Neural cell (in vitro differentiated cells): ENCODE results near the gene ZFYVE26. TPM values are rescaled to one million over a fixed set of nuclear protein-coding genes. Genes with fewer than 3 reads are reported as not detected.

Source experiments
- H2AFZ ChIP-seq: fragments of 200-600, 300-800 bp; sonication (generic), shearing (Covaris generic); 2 replicates; pipeline ENCODE4 v1.6.0; 2014; ENCODE audit warnings: low read depth, mild to moderate bottlenecking, antibody characterized with exemption, low read length, moderate library complexity
- H3F3A ChIP-seq: fragments of 200-600 bp; shearing (Covaris generic); 2 replicates; pipeline ENCODE4 v1.6.1; 2016; ENCODE audit warnings: mild to moderate bottlenecking, moderate library complexity, mixed read lengths, antibody characterized with exemption, low read length; ENCODE audit not compliant: insufficient read depth, poor library complexity, severe bottlenecking
- H3K27ac ChIP-seq: fragments of 200-600, 300-800 bp; sonication (generic), shearing (Covaris generic); 2 replicates; pipeline ENCODE4 v1.5.1; 2014; ENCODE audit warnings: mild to moderate bottlenecking, low read length, moderate library complexity
- H3K27me3 ChIP-seq: fragments of 300-800, 200-600 bp; sonication (generic), shearing (Covaris generic); 2 replicates; pipeline ENCODE4 v1.6.0; 2014; ENCODE audit warnings: mild to moderate bottlenecking, low read depth, low read length, moderate library complexity; ENCODE audit not compliant: insufficient read depth
- H3K36me3 ChIP-seq: fragments of 300-800, 200-600 bp; sonication (generic), shearing (Covaris generic); 2 replicates; pipeline ENCODE4 v1.5.1; 2014; ENCODE audit warnings: mild to moderate bottlenecking, antibody characterized with exemption, low read length, moderate library complexity; ENCODE audit not compliant: insufficient read depth
- H3K4me2 ChIP-seq: fragments of 300-800, 200-600 bp; sonication (generic), shearing (Covaris generic); 2 replicates; pipeline ENCODE4 v1.6.0; 2014; ENCODE audit warnings: mild to moderate bottlenecking, low read length
- H3K4me3 ChIP-seq: fragments of 300-800, 200-600 bp; sonication (generic), shearing (Covaris generic); 2 replicates; pipeline ENCODE4 v1.5.1; 2014; ENCODE audit warnings: mild to moderate bottlenecking, low read length, moderate library complexity
- H3K79me2 ChIP-seq: fragments of 200-600 bp; shearing (Covaris generic); replicated peaks from 2 replicates; pipeline ENCODE4 v1.6.0; 2014; ENCODE audit warnings: mild to moderate bottlenecking, low read length, moderate library complexity; ENCODE audit not compliant: insufficient read depth
- H3K9ac ChIP-seq: fragments of 300-800, 200-600 bp; sonication (generic), shearing (Covaris generic); 2 replicates; pipeline ENCODE4 v1.6.1; 2016; ENCODE audit warnings: mild to moderate bottlenecking, low read length, mixed read lengths
- H3K9me2 ChIP-seq: fragments of 200-600 bp; shearing (Covaris generic); 2 replicates; pipeline ENCODE4 v1.6.1; 2016; ENCODE audit warnings: mild to moderate bottlenecking, low read length, mixed read lengths; ENCODE audit not compliant: insufficient read depth
- H3K9me3 ChIP-seq: fragments of 200-600, 300-800 bp; sonication (generic), shearing (Covaris generic); 2 replicates; pipeline ENCODE4 v1.6.1; 2016; ENCODE audit warnings: mild to moderate bottlenecking, mixed run types, low read length, moderate library complexity, mixed read lengths
- H4K20me1 ChIP-seq: fragments of 200-600 bp; shearing (Covaris generic); 2 replicates; pipeline ENCODE4 v1.6.1; 2016; ENCODE audit warnings: mild to moderate bottlenecking, mixed run types; ENCODE audit not compliant: insufficient read depth
- CTCF ChIP-seq: fragments of 450-650 bp; IDR thresholded peaks from 2 replicates; pipeline ENCODE4 v1.5.1; 2014; ENCODE audit warnings: antibody characterized with exemption, mild to moderate bottlenecking, moderate library complexity; ENCODE audit not compliant: poor library complexity, severe bottlenecking
- EP300 ChIP-seq: fragments of 450-650 bp; conservative IDR thresholded peaks from 2 replicates; pipeline ENCODE4 v1.6.1; 2014; ENCODE audit warnings: antibody characterized with exemption, mild to moderate bottlenecking, moderate library complexity; ENCODE audit not compliant: poor library complexity, severe bottlenecking
- EZH2 ChIP-seq: fragments of 200-600, 300-800 bp; shearing (Covaris generic), sonication (generic); IDR thresholded peaks from 2 replicates; pipeline ENCODE4 v1.6.1; 2014; ENCODE audit warnings: antibody characterized with exemption, low read length, borderline replicate concordance, mild to moderate bottlenecking; ENCODE audit not compliant: insufficient read depth, poor library complexity, severe bottlenecking
- MXI1 ChIP-seq: fragments of 450-650 bp; conservative IDR thresholded peaks from 2 replicates; pipeline ENCODE4 v1.6.1; 2014; ENCODE audit warnings: antibody characterized with exemption, mild to moderate bottlenecking; ENCODE audit not compliant: poor library complexity, severe bottlenecking
- POLR2AphosphoS5 ChIP-seq: IDR thresholded peaks from 2 replicates; pipeline ENCODE4 v1.6.1; 2012
- RAD21 ChIP-seq: fragments of 450-650 bp; conservative IDR thresholded peaks from 2 replicates; pipeline ENCODE4 v1.6.1; 2014; ENCODE audit warnings: antibody characterized with exemption, mild to moderate bottlenecking, moderate library complexity
- SMC3 ChIP-seq: fragments of 450-650 bp; conservative IDR thresholded peaks from 2 replicates; pipeline ENCODE4 v1.6.1; 2014; ENCODE audit warnings: antibody characterized with exemption, mild to moderate bottlenecking, moderate library complexity; ENCODE audit not compliant: poor library complexity
- TAF1 ChIP-seq: IDR thresholded peaks from 2 replicates; pipeline ENCODE4 v1.6.1; 2012; ENCODE audit warnings: low read depth
- polyA plus RNA-seq: library from polyadenylated mRNA; depleted of rRNA; stranded (reverse); fragments of >200 nt; gene quantifications from 2 replicates; pipeline ENCODE4 v1.2.3, GENCODE V29; 2014
- TF ChIP-seq, protein P1 (sequence below): IDR thresholded peaks from 2 replicates; pipeline ENCODE4 v1.6.1; 2012; ENCODE audit warnings: borderline replicate concordance

Gene ZFYVE26
- polyA plus RNA-seq, 1 donor from 2014 or later: 8.5 TPM

DNA sequence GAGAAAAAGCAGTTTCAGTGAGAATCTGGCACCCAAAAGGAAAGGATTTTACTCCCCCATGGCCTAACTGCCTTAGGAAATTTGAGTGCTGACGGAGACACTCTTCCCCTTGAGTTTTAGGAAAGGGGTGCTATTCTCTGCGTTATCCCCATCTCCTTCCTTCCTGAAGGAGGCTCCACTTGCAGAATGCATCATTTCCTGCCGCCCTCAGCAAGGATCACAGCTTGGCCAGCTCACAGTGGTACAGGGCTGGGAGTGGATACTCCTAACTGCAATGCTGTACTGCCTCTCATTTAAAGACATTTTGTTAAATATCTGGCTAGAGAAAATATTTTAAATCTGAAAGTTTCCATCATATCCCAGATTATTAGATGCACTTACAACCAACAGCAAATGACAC lies 81.7 kb downstream of the ZFYVE26 start:
- no peak for TF ChIP-seq EZH2
- no peak for TF ChIP-seq TAF1
- no peak for TF ChIP-seq RAD21
- no peak for TF ChIP-seq POLR2AphosphoS5
- no peak for TF ChIP-seq SMC3
- TF ChIP-seq EP300: no peak
- TF ChIP-seq MXI1: no peak
- TF ChIP-seq, protein P1, sequence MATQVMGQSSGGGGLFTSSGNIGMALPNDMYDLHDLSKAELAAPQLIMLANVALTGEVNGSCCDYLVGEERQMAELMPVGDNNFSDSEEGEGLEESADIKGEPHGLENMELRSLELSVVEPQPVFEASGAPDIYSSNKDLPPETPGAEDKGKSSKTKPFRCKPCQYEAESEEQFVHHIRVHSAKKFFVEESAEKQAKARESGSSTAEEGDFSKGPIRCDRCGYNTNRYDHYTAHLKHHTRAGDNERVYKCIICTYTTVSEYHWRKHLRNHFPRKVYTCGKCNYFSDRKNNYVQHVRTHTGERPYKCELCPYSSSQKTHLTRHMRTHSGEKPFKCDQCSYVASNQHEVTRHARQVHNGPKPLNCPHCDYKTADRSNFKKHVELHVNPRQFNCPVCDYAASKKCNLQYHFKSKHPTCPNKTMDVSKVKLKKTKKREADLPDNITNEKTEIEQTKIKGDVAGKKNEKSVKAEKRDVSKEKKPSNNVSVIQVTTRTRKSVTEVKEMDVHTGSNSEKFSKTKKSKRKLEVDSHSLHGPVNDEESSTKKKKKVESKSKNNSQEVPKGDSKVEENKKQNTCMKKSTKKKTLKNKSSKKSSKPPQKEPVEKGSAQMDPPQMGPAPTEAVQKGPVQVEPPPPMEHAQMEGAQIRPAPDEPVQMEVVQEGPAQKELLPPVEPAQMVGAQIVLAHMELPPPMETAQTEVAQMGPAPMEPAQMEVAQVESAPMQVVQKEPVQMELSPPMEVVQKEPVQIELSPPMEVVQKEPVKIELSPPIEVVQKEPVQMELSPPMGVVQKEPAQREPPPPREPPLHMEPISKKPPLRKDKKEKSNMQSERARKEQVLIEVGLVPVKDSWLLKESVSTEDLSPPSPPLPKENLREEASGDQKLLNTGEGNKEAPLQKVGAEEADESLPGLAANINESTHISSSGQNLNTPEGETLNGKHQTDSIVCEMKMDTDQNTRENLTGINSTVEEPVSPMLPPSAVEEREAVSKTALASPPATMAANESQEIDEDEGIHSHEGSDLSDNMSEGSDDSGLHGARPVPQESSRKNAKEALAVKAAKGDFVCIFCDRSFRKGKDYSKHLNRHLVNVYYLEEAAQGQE: no peak
- H3K9me3 ChIP-seq: no peaks in the 10 kb centered on the region
- H3K9ac ChIP-seq: no peak overlapping the region
- H4K20me1 ChIP-seq: no peaks in the 10 kb centered on the region
- no peak overlapping the region for H3K4me2 ChIP-seq
- no peaks in the 10 kb centered on the region for H3F3A ChIP-seq
- no peaks in the 10 kb centered on the region for H3K27me3 ChIP-seq
- H3K79me2 ChIP-seq: no peaks in the 10 kb centered on the region
- H3K4me3 ChIP-seq: no peak overlapping the region
- H3K36me3 ChIP-seq: no peaks in the 10 kb centered on the region
- no peaks in the 10 kb centered on the region for H3K9me2 ChIP-seq
- H2AFZ ChIP-seq: no peak overlapping the region
- no peak overlapping the region for H3K27ac ChIP-seq

- no peaks in the 10 kb centered on the region for H3K9me2 ChIP-seq
- no peak overlapping the region for H3K27ac ChIP-seq
- no peaks in the 10 kb centered on the region for H3K36me3 ChIP-seq
- H3K4me3 ChIP-seq: no peak overlapping the region
- H2AFZ ChIP-seq: no peak overlapping the region
- no peaks in the 10 kb centered on the region for H3K27me3 ChIP-seq
- H3K9ac ChIP-seq: no peak overlapping the region
- H3K4me2 ChIP-seq: no peak overlapping the region
- H3K9me3 ChIP-seq: no peaks in the 10 kb centered on the region
- H3K79me2 ChIP-seq: no peaks in the 10 kb centered on the region
- H4K20me1 ChIP-seq: no peaks in the 10 kb centered on the region
- no peak for TF ChIP-seq TAF1
- TF ChIP-seq CTCF: no peak
- no peak for TF ChIP-seq POLR2AphosphoS5
- TF ChIP-seq RAD21: no peak
- no peak for TF ChIP-seq MXI1
- no peak for TF ChIP-seq EZH2
- TF ChIP-seq SMC3: no peak
- no peaks in the 10 kb centered on the region for H3F3A ChIP-seq
Measured at GRCh38 chr14:67733616-67734015, 82.8 kb downstream of the ZFYVE26 start.
